ENCODE data around the gene CNIH3. TPM values are rescaled to one million over a fixed set of nuclear protein-coding genes. Genes with fewer than 3 reads are reported as not detected.

Gene CNIH3
- total and polyA plus RNA-seq, 2 of the 4 experiments (the other 2 are of a cell fraction): 2.0 to 2.9 TPM

GRCh38 chr1:224737353-224737727 lies 121.2 kb downstream of the CNIH3 start:
- no peak overlapping the region for H2BK5ac ChIP-seq (ENCODE audit: low read depth, low read length, poor library complexity, severe bottlenecking)
- intact Hi-C loops (cut with micrococcal nuclease) (no loop called here), in situ Hi-C loops (cut with MboI; ENCODE audit: low sequenced_read_pairs) (no loop called here), dilution Hi-C loops (cut with HindIII; ENCODE audit: low sequenced_read_pairs, unreplicated experiment) (no loop called here)
- ChIA-PET POLR2A (ENCODE audit: unreplicated experiment) (no interaction called here), CTCF (interaction anchor here (0.8 kb wide), 1 partner anchor 11 kb away, joined by 3 read pairs; no protein-coding TSS in a partner anchor)
- no peak overlapping the region for H3K9ac ChIP-seq (ENCODE audit: low read depth, low read length)
- H3K27me3 ChIP-seq (ENCODE audit: control insufficient read depth, insufficient read depth, low read length): no peaks in the 10 kb centered on the region; the same call in 1 of the 2 replicates
- no peak overlapping the region for H2AK9ac ChIP-seq (replicated peaks; ENCODE audit: low read depth, low read length, poor library complexity)
- H4K20me1 ChIP-seq (ENCODE audit: insufficient read depth, low read length): no peaks in the 10 kb centered on the region
- H2AFZ ChIP-seq (replicated peaks; ENCODE audit: low read length, poor library complexity): peak overlapping the region; percentile 34
- TF ChIP-seq USF2 (IDR thresholded peaks at IDR 0.05; ENCODE audit: low read depth, low read length) (no peak), NFE2L2 (IDR thresholded peaks at IDR 0.05; ENCODE audit: low read depth, low read length) (no peak), POLR2A (IDR thresholded peaks at IDR 0.05; ENCODE audit: low read depth, low read length) (no peak), CHD1 (IDR thresholded peaks at IDR 0.05; ENCODE audit: low read depth, low read length) (no peak), RAD21 (IDR thresholded peaks at IDR 0.05; ENCODE audit: low read length) (no peak), SMC3 (IDR thresholded peaks at IDR 0.05; ENCODE audit: low read depth, low read length) (no peak)
- no peaks in the 10 kb centered on the region for H3K79me1 ChIP-seq (ENCODE audit: low read depth in 1 of 2, low read length in 2 of 2)
- no peak overlapping the region; a peak in 1 of 4 replicates for H4K8ac ChIP-seq (ENCODE audit: low read depth in 2 of 2, low read length in 2 of 2)
- H3K4me1 ChIP-seq (ENCODE audit: control insufficient read depth, insufficient read depth, low read length): peaks cover 9% of the 10 kb centered on the region
- H2AK5ac ChIP-seq (ENCODE audit: low read depth, low read length): no peak overlapping the region
- no peak overlapping the region for H3K18ac ChIP-seq (ENCODE audit: low read depth, low read length)
- H3K4me2 ChIP-seq (ENCODE audit: low read depth, low read length): no peak overlapping the region
- no peaks in the 10 kb centered on the region for H3K9me3 ChIP-seq (ENCODE audit: control insufficient read depth, insufficient read depth, low read length)
- H2BK120ac ChIP-seq (ENCODE audit: low read depth, low read length): no peak overlapping the region; the same call in 1 of the 2 replicates
- DNase-seq (no peak), ATAC-seq (ENCODE audit: low read depth) (peak; percentile 25)
- H3K56ac ChIP-seq (ENCODE audit: extremely low read depth, insufficient read depth, low read length): no peak overlapping the region
- H4K91ac ChIP-seq (ENCODE audit: insufficient read depth, low read depth, low read length): no peak overlapping the region
- H3K23ac ChIP-seq (ENCODE audit: low read depth, low read length): no peak overlapping the region
- H3K4ac ChIP-seq (ENCODE audit: low read depth, low read length): peak overlapping the region; percentile 24
- H3K14ac ChIP-seq (replicated peaks; ENCODE audit: low read depth, low read length): no peak overlapping the region
- no peaks in the 10 kb centered on the region for H3K36me3 ChIP-seq (ENCODE audit: control insufficient read depth, insufficient read depth, low read length)
- H3K9me1 ChIP-seq (ENCODE audit: insufficient read depth, low read length): peaks cover 3% of the 10 kb centered on the region
- BruUV-seq (replicated peaks): no TSS peak
- H3K27ac ChIP-seq (ENCODE audit: insufficient read depth, low read length): no peak overlapping the region
- no CpG with 5 or more reads among the region's 10 CpGs for WGBS, 2 experiments (ENCODE audit: extremely low coverage in 2 of 2, insufficient read length in 1 of 2)
- no peak overlapping the region for H3K4me3 ChIP-seq (ENCODE audit: insufficient read depth, low read depth, low read length)
- H2BK15ac ChIP-seq (ENCODE audit: low read depth, low read length): no peak overlapping the region
- H4K5ac ChIP-seq (ENCODE audit: low read depth, low read length): no peak overlapping the region
- no peak overlapping the region for H2BK20ac ChIP-seq (ENCODE audit: low read depth, low read length)

Data from IMR-90 (cell line).